Suprapubic skin (tissue), 4 donors: ENCODE measurements around the gene ZNF362.

Source experiments
- CTCF ChIP-seq, 2 donors: fragments of 200-600 bp in 1 of 2; fragments of 450-650 bp in 1 of 2; sonication (generic) in 1 of 2; IDR thresholded peaks; one replicate each; pipeline ENCODE4 v1.5.1; 2016 to 2019; ENCODE audit warnings: antibody characterized with exemption in 2 of 2, mild to moderate bottlenecking in 1 of 2, moderate library complexity in 1 of 2
- POLR2A ChIP-seq, 2 donors: fragments of 450-650 bp; IDR thresholded peaks; one replicate each; pipeline ENCODE4 v1.6.1; 2017; ENCODE audit warnings: antibody characterized with exemption in 2 of 2, mild to moderate bottlenecking in 2 of 2, moderate library complexity in 2 of 2
- POLR2AphosphoS5 ChIP-seq, 3 donors: sonication (generic); formaldehyde crosslinking; IDR thresholded peaks; one replicate each; pipeline ENCODE4 v1.6.1; 2017; ENCODE audit warnings: antibody characterized with exemption in 3 of 3

- no peak for TF ChIP-seq POLR2AphosphoS5 (IDR thresholded peaks at IDR 0.05)
- no peak for TF ChIP-seq CTCF (IDR thresholded peaks at IDR 0.05)
- TF ChIP-seq POLR2A (IDR thresholded peaks at IDR 0.05) = no peak
These were observed 60.3 kb downstream of the ZNF362 start for GRCh38 chr1:33316601-33317000.
